ENCODE results near the gene SPEN. TPM values are rescaled to one million over a fixed set of nuclear protein-coding genes. Genes with fewer than 3 reads are reported as not detected.

The SPEN gene
- total and polyA plus RNA-seq, 10 of the 15 experiments (the other 5 are each of a cell fraction or from before 2014, with no cell fraction given), result 5.2 to 58.7 (median 20.1) TPM

- H3K36me3 ChIP-seq (ENCODE audit: control insufficient read depth in 2 of 2, insufficient read depth in 2 of 2, low read length in 1 of 2), result peaks cover 12 to 73% of the 10 kb centered on the region in 2 experiments
- ChIA-PET POLR2A (no interaction called here), RAD21 (ENCODE audit: unreplicated experiment) (no interaction called here), SMC1A (ENCODE audit: uncharacterized antibody, unreplicated experiment) (no interaction called here), CTCF (no interaction called here)
- BruUV-seq (replicated peaks), result no TSS peak
- no peak for TF ChIP-seq FOXM1 (IDR thresholded peaks at IDR 0.05; ENCODE audit: low read depth, low read length)
- TF ChIP-seq MEF2A (IDR thresholded peaks at IDR 0.05; ENCODE audit: insufficient read depth, low read depth, low read length), result no peak
- TF ChIP-seq PAX5 (IDR thresholded peaks at IDR 0.05; ENCODE audit: borderline replicate concordance, low read depth, low read length), result no peak
- TF ChIP-seq NR2F1 (conservative IDR thresholded peaks at IDR 0.05), result no peak
- no peak for TF ChIP-seq KLF5 (IDR thresholded peaks at IDR 0.05; ENCODE audit: partially characterized antibody)
- TF ChIP-seq NKRF (conservative IDR thresholded peaks at IDR 0.05), result no peak
- no peak for TF ChIP-seq EP300 (IDR thresholded peaks at IDR 0.05; ENCODE audit: borderline replicate concordance in 1 of 2, control insufficient read depth in 1 of 2, low read depth in 2 of 2, low read length in 2 of 2)
- intact Hi-C loops (cut with micrococcal nuclease; ENCODE audit: unreplicated experiment), result loop anchor here (10.0 kb wide), 1 partner anchor 110 kb away; no protein-coding TSS in a partner anchor
- peaks cover 20% of the 10 kb centered on the region for H3K4me1 ChIP-seq (ENCODE audit: control insufficient read depth, insufficient read depth, low read length)
- H3K4me2 ChIP-seq (ENCODE audit: control insufficient read depth, insufficient read depth), result no peak overlapping the region
- peaks cover 4% of the 10 kb centered on the region; the same call in 1 of the 2 replicates for H3K79me2 ChIP-seq (ENCODE audit: control insufficient read depth, insufficient read depth, low read length)
- WGBS (ENCODE audit: insufficient coverage, insufficient replicate concordance, low lambda C conversion rate, missing lambda C conversion rate), result 94% methylated on average over 48 of the region's 55 CpGs
- H3K27me3 ChIP-seq (replicated peaks in 1 of 2; ENCODE audit: control insufficient read depth in 2 of 2, insufficient read depth in 2 of 2, low read length in 1 of 2), result no peaks in the 10 kb centered on the region
- no peak overlapping the region for H3K9ac ChIP-seq (ENCODE audit: control insufficient read depth, insufficient read depth, low read length)
- H3K27ac ChIP-seq (ENCODE audit: control insufficient read depth, insufficient read depth), result no peak overlapping the region
- FAIRE-seq, result no peak
- no peak for DNase-seq (ENCODE audit: low read depth, low spot score)
- H3K4me3 ChIP-seq, result no peak overlapping the region
- in situ Hi-C loops (cut with MboI), result no loop called here
- no peaks in the 10 kb centered on the region for H3K9me3 ChIP-seq (replicated peaks; ENCODE audit: control insufficient read depth, insufficient read depth, low read length)
- no peaks in the 10 kb centered on the region for H4K20me1 ChIP-seq (ENCODE audit: control insufficient read depth, insufficient read depth)
- H2AFZ ChIP-seq (ENCODE audit: control insufficient read depth, low read depth, low read length), result no peak overlapping the region
- ATAC-seq, result no peak
Observed at GRCh38 chr1:15944308-15945010, 97.0 kb downstream of the SPEN start.
